ENCODE results near the gene EP400. TPM values are rescaled to one million over a fixed set of nuclear protein-coding genes. Genes with fewer than 3 reads are reported as not detected.

The EP400 gene
- total RNA-seq, 1 donor from 2014 or later: 85.8 TPM

DNA sequence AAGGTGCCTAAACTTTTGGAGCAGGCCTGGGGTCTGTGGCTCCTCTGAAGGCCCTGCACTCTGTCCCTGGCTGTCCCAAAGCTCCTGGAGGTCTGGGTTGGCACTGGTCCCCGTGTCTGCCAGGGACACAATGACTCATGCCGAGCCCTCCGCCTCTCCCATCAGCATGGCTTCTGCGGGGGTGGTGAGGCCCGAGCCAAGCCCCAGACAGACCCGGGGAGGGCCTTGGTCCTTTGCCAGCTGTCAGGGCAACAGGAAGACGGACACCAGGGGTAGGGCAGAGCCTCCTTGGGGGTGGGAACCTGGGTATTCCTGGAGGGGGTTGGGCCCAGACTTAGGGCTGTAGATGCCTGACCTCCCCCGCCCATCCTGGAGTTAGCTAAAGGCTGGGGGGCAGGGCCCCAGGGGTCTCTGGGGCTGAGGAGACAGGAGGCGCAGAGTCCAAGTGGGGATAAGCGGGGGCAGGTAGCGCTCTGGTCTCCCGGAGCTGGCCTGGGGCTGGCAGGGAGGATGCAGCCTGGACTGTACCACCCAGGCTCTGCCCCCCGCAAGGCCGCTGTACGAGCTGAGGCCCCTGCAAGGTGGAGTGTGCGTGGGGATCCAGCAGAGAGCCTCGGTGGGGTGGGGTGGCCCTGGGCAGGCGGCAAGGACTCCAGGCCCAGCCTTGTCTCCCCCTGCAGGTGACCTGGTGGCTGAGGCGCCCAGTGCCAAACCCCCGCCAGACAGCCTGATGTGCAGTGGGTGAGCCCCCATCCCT lies 37.0 kb upstream of the EP400 start:
- Mint-ChIP-seq H3K4me1 (ENCODE audit: low read depth, unreplicated experiment) (no peaks in the 10 kb centered on the region), H3K27me3 (ENCODE audit: unreplicated experiment) (peaks cover 4% of the 10 kb centered on the region), H3K36me3 (ENCODE audit: unreplicated experiment) (no peaks in the 10 kb centered on the region), H3K4me3 (ENCODE audit: unreplicated experiment) (no peak overlapping the region), H3K27ac (ENCODE audit: unreplicated experiment) (no peak overlapping the region), H3K9me3 (ENCODE audit: unreplicated experiment) (no peaks in the 10 kb centered on the region)
- TF ChIP-seq, protein P1, sequence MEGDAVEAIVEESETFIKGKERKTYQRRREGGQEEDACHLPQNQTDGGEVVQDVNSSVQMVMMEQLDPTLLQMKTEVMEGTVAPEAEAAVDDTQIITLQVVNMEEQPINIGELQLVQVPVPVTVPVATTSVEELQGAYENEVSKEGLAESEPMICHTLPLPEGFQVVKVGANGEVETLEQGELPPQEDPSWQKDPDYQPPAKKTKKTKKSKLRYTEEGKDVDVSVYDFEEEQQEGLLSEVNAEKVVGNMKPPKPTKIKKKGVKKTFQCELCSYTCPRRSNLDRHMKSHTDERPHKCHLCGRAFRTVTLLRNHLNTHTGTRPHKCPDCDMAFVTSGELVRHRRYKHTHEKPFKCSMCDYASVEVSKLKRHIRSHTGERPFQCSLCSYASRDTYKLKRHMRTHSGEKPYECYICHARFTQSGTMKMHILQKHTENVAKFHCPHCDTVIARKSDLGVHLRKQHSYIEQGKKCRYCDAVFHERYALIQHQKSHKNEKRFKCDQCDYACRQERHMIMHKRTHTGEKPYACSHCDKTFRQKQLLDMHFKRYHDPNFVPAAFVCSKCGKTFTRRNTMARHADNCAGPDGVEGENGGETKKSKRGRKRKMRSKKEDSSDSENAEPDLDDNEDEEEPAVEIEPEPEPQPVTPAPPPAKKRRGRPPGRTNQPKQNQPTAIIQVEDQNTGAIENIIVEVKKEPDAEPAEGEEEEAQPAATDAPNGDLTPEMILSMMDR (IDR thresholded peaks at IDR 0.05; ENCODE audit: partially characterized antibody, unreplicated experiment): no peak
- no peak for DNase-seq

DNA sequence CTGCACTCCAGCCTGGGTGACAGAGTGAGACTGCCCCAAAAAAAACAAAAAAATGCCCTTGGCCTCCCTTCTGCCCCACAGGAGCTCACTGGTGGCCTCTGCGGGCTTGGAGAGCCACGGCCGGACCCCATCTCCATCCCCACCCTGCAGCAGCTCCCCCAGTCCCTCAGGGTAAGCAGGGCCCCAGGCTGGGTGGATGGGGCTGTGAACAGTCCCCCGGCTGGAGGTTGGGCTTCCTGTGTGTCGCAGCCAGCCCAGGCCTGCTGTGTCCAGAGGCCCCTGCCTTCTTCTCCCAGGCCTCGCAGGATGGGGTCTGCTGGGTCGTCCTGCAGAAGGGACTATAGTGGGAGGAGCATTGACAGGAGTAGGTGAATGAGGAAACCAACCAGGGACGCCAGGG lies 36.1 kb upstream of the EP400 start:
- TF ChIP-seq, protein P1 (IDR thresholded peaks at IDR 0.05; ENCODE audit: partially characterized antibody, unreplicated experiment): no peak
- Mint-ChIP-seq H3K27ac (ENCODE audit: unreplicated experiment) (no peak overlapping the region), H3K9me3 (ENCODE audit: unreplicated experiment) (no peaks in the 10 kb centered on the region), H3K4me1 (ENCODE audit: low read depth, unreplicated experiment) (no peaks in the 10 kb centered on the region), H3K36me3 (ENCODE audit: unreplicated experiment) (no peaks in the 10 kb centered on the region), H3K4me3 (ENCODE audit: unreplicated experiment) (no peak overlapping the region), H3K27me3 (ENCODE audit: unreplicated experiment) (peaks cover 4% of the 10 kb centered on the region)
- DNase-seq: no peak

DNA sequence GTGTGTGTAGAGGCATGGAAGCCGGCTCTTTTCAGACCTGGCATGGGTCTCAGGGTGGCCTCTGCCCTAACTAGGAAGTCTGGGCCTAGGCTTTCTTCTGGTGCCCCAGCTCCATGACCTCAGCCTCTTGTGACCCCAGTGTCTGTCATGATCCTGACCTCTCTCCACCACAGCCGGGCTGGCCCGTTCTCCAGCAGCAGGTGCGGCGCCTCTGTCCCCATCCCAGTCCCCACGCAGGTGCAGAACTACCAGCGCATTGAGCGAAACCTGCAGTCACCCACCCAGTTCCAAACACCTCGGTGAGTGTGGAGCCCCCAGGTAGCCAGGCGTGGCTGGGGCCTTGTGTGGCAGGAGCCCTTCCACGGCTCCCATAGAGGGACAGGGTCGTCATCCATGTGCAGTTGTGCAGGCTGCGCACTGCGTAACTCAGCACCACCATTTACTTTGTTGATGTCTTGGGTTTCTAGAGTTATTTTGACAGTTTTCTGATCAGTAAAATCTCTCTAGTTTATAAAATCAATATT lies 35.5 kb upstream of the EP400 start:
- H3K27me3 Mint-ChIP-seq (ENCODE audit: unreplicated experiment): peaks cover 4% of the 10 kb centered on the region

DNA sequence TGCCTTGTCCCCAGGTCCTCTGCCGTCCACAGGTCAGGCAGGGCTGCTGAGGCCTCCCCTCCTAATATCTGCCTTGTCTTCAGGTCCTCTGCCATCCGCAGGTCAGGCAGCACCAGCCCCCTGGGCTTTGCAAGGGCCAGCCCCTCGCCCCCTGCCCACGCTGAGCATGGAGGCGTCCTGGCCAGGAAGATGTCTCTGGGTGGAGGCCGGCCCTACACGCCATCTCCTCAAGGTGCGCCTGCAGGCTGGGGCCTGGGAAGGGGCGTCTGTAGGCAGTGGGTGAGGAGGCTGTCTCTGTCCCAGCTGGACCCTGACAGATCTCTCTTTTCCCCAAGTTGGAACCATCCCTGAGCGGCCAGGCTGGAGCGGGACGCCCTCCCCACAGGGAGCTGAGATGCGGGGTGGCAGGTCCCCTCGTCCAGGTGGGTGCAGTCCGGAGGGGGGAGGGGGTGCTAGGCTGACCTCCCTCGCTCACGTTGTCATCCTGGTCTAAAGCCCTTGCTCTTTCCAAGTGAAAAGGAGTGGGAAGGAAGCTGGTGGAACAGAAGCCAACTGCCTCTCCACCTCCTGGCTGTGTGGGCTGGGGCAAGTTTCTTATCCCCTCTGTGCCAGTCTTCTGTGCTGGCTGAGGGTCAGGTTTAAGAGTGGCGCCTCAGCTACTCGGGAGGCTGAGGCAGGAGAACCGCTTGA lies 34.6 kb upstream of the EP400 start:
- Mint-ChIP-seq H3K4me3 (ENCODE audit: unreplicated experiment) (no peak overlapping the region), H3K9me3 (ENCODE audit: unreplicated experiment) (no peaks in the 10 kb centered on the region), H3K27ac (ENCODE audit: unreplicated experiment) (no peak overlapping the region), H3K4me1 (ENCODE audit: low read depth, unreplicated experiment) (no peaks in the 10 kb centered on the region), H3K36me3 (ENCODE audit: unreplicated experiment) (no peaks in the 10 kb centered on the region), H3K27me3 (ENCODE audit: unreplicated experiment) (peaks cover 6% of the 10 kb centered on the region)
- no peak for DNase-seq
- TF ChIP-seq, protein P1 (IDR thresholded peaks at IDR 0.05; ENCODE audit: partially characterized antibody, unreplicated experiment): no peak

More for the DNA sequence above, 35.5 kb upstream of the EP400 start:
- TF ChIP-seq, protein P1 (IDR thresholded peaks at IDR 0.05; ENCODE audit: partially characterized antibody, unreplicated experiment): no peak
- Mint-ChIP-seq H3K4me3 (ENCODE audit: unreplicated experiment) (no peak overlapping the region), H3K27ac (ENCODE audit: unreplicated experiment) (no peak overlapping the region), H3K36me3 (ENCODE audit: unreplicated experiment) (no peaks in the 10 kb centered on the region), H3K9me3 (ENCODE audit: unreplicated experiment) (no peaks in the 10 kb centered on the region), H3K4me1 (ENCODE audit: low read depth, unreplicated experiment) (no peaks in the 10 kb centered on the region)
- no peak for DNase-seq

DNA sequence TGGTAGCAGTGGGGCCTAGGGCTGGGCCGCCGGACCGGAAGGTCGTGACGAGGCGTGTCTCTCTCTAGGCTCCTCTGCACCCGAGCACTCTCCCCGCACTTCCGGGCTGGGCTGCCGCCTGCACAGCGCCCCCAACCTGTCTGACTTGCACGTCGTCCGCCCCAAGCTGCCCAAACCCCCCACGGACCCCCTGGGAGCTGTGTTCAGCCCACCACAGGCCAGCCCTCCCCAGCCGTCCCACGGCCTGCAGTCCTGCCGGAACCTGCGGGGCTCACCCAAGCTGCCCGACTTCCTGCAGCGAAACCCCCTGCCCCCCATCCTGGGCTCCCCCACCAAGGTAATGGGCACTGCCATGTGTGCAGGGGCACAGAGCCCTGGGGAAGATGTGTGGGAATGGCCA lies 33.9 kb upstream of the EP400 start:
- TF ChIP-seq, protein P1 (IDR thresholded peaks at IDR 0.05; ENCODE audit: partially characterized antibody, unreplicated experiment): no peak
- H3K27me3 Mint-ChIP-seq (ENCODE audit: unreplicated experiment): peaks cover 8% of the 10 kb centered on the region
- no peaks in the 10 kb centered on the region for H3K4me1 Mint-ChIP-seq (ENCODE audit: low read depth, unreplicated experiment)
- H3K36me3 Mint-ChIP-seq (ENCODE audit: unreplicated experiment): no peaks in the 10 kb centered on the region
- no peak overlapping the region for H3K27ac Mint-ChIP-seq (ENCODE audit: unreplicated experiment)
- no peak overlapping the region for H3K4me3 Mint-ChIP-seq (ENCODE audit: unreplicated experiment)
- no peak for DNase-seq
- H3K9me3 Mint-ChIP-seq (ENCODE audit: unreplicated experiment): no peaks in the 10 kb centered on the region
